ENCODE measurements around the gene NASP. TPM values are rescaled to one million over a fixed set of nuclear protein-coding genes. Genes with fewer than 3 reads are reported as not detected.

The NASP gene
- total and polyA plus RNA-seq, 2 of the 13 experiments (the other 11 are each of a cell fraction or from before 2014, with no cell fraction given) = 132 to 256 TPM

GRCh38 chr1:45583666-45584350 is at the start of gene NASP (continued):
- TF ChIP-seq, protein P1, sequence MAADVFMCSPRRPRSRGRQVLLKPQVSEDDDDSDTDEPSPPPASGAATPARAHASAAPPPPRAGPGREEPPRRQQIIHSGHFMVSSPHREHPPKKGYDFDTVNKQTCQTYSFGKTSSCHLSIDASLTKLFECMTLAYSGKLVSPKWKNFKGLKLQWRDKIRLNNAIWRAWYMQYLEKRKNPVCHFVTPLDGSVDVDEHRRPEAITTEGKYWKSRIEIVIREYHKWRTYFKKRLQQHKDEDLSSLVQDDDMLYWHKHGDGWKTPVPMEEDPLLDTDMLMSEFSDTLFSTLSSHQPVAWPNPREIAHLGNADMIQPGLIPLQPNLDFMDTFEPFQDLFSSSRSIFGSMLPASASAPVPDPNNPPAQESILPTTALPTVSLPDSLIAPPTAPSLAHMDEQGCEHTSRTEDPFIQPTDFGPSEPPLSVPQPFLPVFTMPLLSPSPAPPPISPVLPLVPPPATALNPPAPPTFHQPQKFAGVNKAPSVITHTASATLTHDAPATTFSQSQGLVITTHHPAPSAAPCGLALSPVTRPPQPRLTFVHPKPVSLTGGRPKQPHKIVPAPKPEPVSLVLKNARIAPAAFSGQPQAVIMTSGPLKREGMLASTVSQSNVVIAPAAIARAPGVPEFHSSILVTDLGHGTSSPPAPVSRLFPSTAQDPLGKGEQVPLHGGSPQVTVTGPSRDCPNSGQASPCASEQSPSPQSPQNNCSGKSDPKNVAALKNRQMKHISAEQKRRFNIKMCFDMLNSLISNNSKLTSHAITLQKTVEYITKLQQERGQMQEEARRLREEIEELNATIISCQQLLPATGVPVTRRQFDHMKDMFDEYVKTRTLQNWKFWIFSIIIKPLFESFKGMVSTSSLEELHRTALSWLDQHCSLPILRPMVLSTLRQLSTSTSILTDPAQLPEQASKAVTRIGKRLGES (CRISPR knock-in tag; IDR thresholded peaks at IDR 0.05; ENCODE audit: borderline replicate concordance) = no peak
- no peak for TF ChIP-seq TBP (CRISPR knock-in tag; IDR thresholded peaks at IDR 0.05)
- peak; percentile 22; the same call in 1 of the 2 replicates for TF ChIP-seq POGZ (CRISPR knock-in tag; IDR thresholded peaks at IDR 0.05)
- TF ChIP-seq HES4 (CRISPR knock-in tag; IDR thresholded peaks at IDR 0.05; ENCODE audit: borderline replicate concordance) = peak; percentile 31; the same call in 1 of the 2 replicates
- peak; percentile 38; the same call in 1 of the 2 replicates for TF ChIP-seq ZGPAT (CRISPR knock-in tag; IDR thresholded peaks at IDR 0.05)
- no peak for TF ChIP-seq HNF4G (IDR thresholded peaks at IDR 0.05; ENCODE audit: borderline replicate concordance, low read depth, low read length)
- TF ChIP-seq HNF4G (CRISPR knock-in tag; IDR thresholded peaks at IDR 0.05; ENCODE audit: borderline replicate concordance, low read depth) = no peak
- TF ChIP-seq ZBTB10 (CRISPR knock-in tag; IDR thresholded peaks at IDR 0.05; ENCODE audit: borderline replicate concordance) = no peak
- TF ChIP-seq ZNF256 (CRISPR knock-in tag; conservative IDR thresholded peaks at IDR 0.05) = no peak; the same call in 1 of the 2 replicates
- TF ChIP-seq TBX3 (IDR thresholded peaks at IDR 0.05; ENCODE audit: borderline replicate concordance) = 0 out of 2 replicates have a peak, but pooled peaks have one; percentile 29
- TF ChIP-seq ZSCAN20 (CRISPR knock-in tag; IDR thresholded peaks at IDR 0.05; ENCODE audit: borderline replicate concordance) = no peak
- TF ChIP-seq, protein P2, sequence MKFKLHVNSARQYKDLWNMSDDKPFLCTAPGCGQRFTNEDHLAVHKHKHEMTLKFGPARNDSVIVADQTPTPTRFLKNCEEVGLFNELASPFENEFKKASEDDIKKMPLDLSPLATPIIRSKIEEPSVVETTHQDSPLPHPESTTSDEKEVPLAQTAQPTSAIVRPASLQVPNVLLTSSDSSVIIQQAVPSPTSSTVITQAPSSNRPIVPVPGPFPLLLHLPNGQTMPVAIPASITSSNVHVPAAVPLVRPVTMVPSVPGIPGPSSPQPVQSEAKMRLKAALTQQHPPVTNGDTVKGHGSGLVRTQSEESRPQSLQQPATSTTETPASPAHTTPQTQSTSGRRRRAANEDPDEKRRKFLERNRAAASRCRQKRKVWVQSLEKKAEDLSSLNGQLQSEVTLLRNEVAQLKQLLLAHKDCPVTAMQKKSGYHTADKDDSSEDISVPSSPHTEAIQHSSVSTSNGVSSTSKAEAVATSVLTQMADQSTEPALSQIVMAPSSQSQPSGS (CRISPR knock-in tag; IDR thresholded peaks at IDR 0.05) = no peak
- TF ChIP-seq CEBPB (IDR thresholded peaks at IDR 0.05; ENCODE audit: borderline replicate concordance, low read depth, low read length) = no peak
- TF ChIP-seq CREB3 (CRISPR knock-in tag; IDR thresholded peaks at IDR 0.05) = no peak
- TF ChIP-seq ZNF607 (CRISPR knock-in tag; IDR thresholded peaks at IDR 0.05; ENCODE audit: borderline replicate concordance) = peak; percentile 66; the same call in 1 of the 2 replicates
- TF ChIP-seq ZNF737 (CRISPR knock-in tag; IDR thresholded peaks at IDR 0.05; ENCODE audit: borderline replicate concordance) = 0 out of 2 replicates have a peak, but pooled peaks have one; percentile 37
- peak; percentile 87; the same call in 1 of the 2 replicates for TF ChIP-seq GATA4 (IDR thresholded peaks at IDR 0.05; ENCODE audit: borderline replicate concordance, low read depth)
- 0 out of 2 replicates have a peak, but pooled peaks have one; percentile 20 for TF ChIP-seq NFIB (CRISPR knock-in tag; IDR thresholded peaks at IDR 0.05; ENCODE audit: borderline replicate concordance)
- TF ChIP-seq ATRX (CRISPR knock-in tag; IDR thresholded peaks at IDR 0.05; ENCODE audit: borderline replicate concordance) = no peak

Measured in HepG2 (cell line).